C4-2B (cell line): ENCODE data around the gene DDX39A.

Experiments
- CTCF ChIP-seq: fragments of 450-650 bp; conservative IDR thresholded peaks from 2 replicates; pipeline ENCODE4 v1.5.1; 2017; ENCODE audit warnings: mild to moderate bottlenecking
- ZFX ChIP-seq: fragments of 450-650 bp; IDR thresholded peaks from 2 replicates; pipeline ENCODE4 v1.6.1; 2017

DNA sequence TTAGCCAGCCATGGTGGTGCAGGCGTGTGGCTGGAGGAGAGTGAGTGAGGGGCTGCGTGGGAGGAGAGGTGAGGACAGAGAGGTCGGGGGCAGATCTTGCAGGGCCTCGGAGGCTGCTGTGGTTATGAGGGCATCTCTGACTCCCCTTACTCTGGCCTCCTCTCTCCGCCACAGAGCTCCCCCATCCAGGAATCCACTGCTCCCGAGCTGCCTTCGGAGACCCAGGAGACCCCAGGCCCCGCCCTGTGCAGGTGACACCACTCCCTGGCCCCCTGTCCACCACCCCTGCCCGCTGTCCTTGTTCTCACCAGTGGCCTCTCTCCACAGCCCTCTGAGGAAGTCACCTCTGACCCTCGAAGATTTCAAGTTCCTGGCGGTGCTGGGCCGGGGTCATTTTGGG lies 48.2 kb upstream of the DDX39A start:
- TF ChIP-seq CTCF (no peak), ZFX (no peak)
